Ascending aorta (tissue), 2 donors: ENCODE results near the gene BABAM2. TPM values are rescaled to one million over a fixed set of nuclear protein-coding genes. Genes with fewer than 3 reads are reported as not detected.
A peak's percentile ranks its signal among the peaks of the same experiment; 100 is the strongest.
"Not testable (repeated sequence)": the region's sequence is repeated elsewhere in the genome, so short reads cannot be mapped to it uniquely, and the experiment has no call there.

ENCODE experiments used
- DNase-seq, 2 donors: peaks; one replicate each; pipeline ENCODE4 v3.0.0-alpha.2; 2019; ENCODE audit warnings: low spot score in 2 of 2
- H3K27ac ChIP-seq, 2 donors: fragments of 200-600 bp; sonication (generic); one replicate each; pipeline ENCODE4 v1.5.1; 2016 to 2017; ENCODE audit warnings: mild to moderate bottlenecking in 1 of 2
- H3K27me3 ChIP-seq: fragments of 200-600 bp; sonication (generic); one replicate; pipeline ENCODE4 v1.5.1; 2017
- H3K36me3 ChIP-seq, 2 donors: fragments of 200-600 bp; sonication (generic); one replicate each; pipeline ENCODE4 v1.5.1; 2016
- H3K4me1 ChIP-seq, 2 donors: fragments of 200-600 bp; sonication (generic); one replicate each; pipeline ENCODE4 v1.5.1; 2016 to 2017; ENCODE audit warnings: mild to moderate bottlenecking in 1 of 2
- H3K4me3 ChIP-seq, 2 donors: fragments of 200-600 bp; sonication (generic); one replicate each; pipeline ENCODE4 v1.5.1; 2016 to 2017; ENCODE audit warnings: mild to moderate bottlenecking in 1 of 2
- H3K9me3 ChIP-seq, 2 donors: fragments of 200-600 bp; sonication (generic); one replicate each; pipeline ENCODE4 v1.5.1; 2016
- intact Hi-C: fragments of 100-400 bp; cut with DNase I; formaldehyde crosslinking; loops from one replicate; pipeline ENCODE4 v1.15.1; 2023
- total RNA-seq: library from RNA; depleted of rRNA; stranded (reverse); fragments of >200 nt; gene quantifications from one replicate; pipeline ENCODE4 v1.1.0, GENCODE V29; 2016
- TF ChIP-seq, protein P1 (sequence below), 3 experiments: fragments of 200-600 bp in 2 of 3; fragments of 450-650 bp in 1 of 3; sonication (generic) in 2 of 3; IDR thresholded peaks; one replicate each; pipeline ENCODE4 v1.5.1; 2016 to 2019; ENCODE audit warnings: antibody characterized with exemption in 3 of 3, mild to moderate bottlenecking in 1 of 3, moderate library complexity in 1 of 3

The BABAM2 gene
- total RNA-seq, 1 donor from 2014 or later = 19.6 TPM

DNA sequence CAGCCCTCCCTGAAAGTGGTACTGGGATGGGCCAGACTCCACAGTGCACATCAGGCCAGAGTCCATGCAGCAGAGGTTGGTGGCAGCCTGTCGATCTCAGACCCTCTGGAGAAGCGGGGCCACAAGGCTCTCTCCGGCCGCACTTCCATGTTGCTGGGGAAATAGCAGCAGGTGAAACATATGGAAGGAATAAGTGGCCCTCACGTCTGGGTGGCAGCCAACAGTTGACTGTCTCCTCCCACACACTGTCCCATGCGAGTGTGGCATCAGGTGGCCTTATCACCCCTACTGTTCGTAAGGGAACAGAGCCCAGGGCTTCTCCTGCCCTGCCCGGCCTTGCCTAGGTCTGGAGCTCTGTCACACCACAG, 444.0 kb downstream of the BABAM2 start:
- intact Hi-C loops = no loop called here

GRCh38 chr2:28335265-28335664, 444.7 kb downstream of the BABAM2 start:
- DNase-seq, H3K36me3 ChIP-seq, intact Hi-C loops, H3K27me3 ChIP-seq, H3K4me3 ChIP-seq, H3K9me3 ChIP-seq, H3K27ac ChIP-seq: not testable (repeated sequence)
- peaks cover 5 to 40% of the 10 kb centered on the region in 2 donors for H3K4me1 ChIP-seq

More for the DNA sequence above, 444.0 kb downstream of the BABAM2 start:
- Histone ChIP-seq H3K4me1 (peaks cover 5 to 34% of the 10 kb centered on the region in 2 donors), H3K9me3 (no peaks in the 10 kb centered on the region), H3K36me3 (no peaks in the 10 kb centered on the region), H3K4me3 (no peak overlapping the region), H3K27ac (peak overlapping the region; percentile 66 to 75), H3K27me3 (no peaks in the 10 kb centered on the region)
- TF ChIP-seq, protein P1, sequence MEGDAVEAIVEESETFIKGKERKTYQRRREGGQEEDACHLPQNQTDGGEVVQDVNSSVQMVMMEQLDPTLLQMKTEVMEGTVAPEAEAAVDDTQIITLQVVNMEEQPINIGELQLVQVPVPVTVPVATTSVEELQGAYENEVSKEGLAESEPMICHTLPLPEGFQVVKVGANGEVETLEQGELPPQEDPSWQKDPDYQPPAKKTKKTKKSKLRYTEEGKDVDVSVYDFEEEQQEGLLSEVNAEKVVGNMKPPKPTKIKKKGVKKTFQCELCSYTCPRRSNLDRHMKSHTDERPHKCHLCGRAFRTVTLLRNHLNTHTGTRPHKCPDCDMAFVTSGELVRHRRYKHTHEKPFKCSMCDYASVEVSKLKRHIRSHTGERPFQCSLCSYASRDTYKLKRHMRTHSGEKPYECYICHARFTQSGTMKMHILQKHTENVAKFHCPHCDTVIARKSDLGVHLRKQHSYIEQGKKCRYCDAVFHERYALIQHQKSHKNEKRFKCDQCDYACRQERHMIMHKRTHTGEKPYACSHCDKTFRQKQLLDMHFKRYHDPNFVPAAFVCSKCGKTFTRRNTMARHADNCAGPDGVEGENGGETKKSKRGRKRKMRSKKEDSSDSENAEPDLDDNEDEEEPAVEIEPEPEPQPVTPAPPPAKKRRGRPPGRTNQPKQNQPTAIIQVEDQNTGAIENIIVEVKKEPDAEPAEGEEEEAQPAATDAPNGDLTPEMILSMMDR (IDR thresholded peaks at IDR 0.05) = no peak
- DNase-seq = no peak

DNA sequence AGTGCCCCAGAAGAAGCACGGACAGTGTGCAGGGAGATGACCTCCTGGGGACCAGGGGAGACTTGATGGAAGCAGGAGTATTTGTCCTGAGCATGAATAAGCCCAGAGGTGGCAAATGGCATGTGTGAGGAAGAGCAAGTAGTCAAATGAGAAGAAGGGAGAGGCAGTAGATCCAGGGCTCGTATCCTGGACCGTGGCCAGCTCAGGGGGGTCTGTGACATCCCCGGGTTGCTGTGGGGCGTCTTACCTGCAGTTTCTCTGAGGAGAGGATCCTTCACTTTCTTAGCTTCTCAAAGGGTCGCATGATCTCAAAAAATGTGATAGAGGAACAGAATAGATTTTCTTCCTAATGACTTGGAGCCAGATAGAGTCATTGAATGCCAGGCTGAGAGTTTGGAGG, 445.1 kb downstream of the BABAM2 start:
- Histone ChIP-seq H3K4me1 (peaks cover 5 to 41% of the 10 kb centered on the region in 2 donors), H3K36me3 (no peaks in the 10 kb centered on the region), H3K9me3 (no peaks in the 10 kb centered on the region), H3K4me3 (no peak overlapping the region), H3K27me3 (no peaks in the 10 kb centered on the region), H3K27ac (no peak overlapping the region)
- TF ChIP-seq, protein P1 (IDR thresholded peaks at IDR 0.05) = no peak
- intact Hi-C loops = no loop called here
- no peak for DNase-seq

DNA sequence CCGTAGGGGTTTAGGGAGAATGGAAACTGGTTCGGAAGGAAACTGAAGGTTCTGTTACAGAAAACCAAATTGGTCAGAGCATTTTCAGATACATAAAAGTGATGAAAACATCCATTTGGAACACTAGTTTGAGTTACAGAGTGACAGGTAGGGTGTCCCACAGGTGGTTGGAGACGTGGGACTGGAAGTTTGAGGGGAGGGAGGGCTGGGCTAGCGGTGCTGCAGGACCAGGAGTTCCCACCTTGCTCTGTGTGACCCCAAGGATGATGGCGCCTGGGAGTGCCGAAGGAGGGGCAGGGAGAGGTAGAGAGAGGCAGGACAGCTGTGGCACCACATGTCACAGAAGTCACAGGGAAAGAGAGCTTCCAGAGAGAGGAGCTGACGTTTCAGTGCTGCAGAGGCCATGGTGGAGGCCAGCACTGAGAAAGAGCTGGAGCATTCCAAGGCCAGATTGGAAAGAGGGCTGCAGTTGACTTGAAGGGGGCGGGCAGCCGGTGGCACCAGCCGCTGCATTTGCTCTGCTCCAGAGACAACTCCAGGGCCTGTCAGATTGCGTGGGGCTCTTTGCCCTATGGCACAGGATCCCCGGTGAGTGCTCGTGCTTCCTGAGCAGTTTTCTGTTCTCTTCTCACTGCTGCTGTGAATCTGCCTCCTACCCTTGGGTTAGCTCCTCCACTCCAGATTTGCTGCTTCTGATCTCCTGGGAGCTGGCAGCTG, 445.9 kb downstream of the BABAM2 start:
- DNase-seq = no peak
- Histone ChIP-seq H3K4me3 (no peak overlapping the region), H3K36me3 (no peaks in the 10 kb centered on the region), H3K9me3 (no peaks in the 10 kb centered on the region), H3K27ac (no peak overlapping the region), H3K4me1 (peaks cover 5 to 48% of the 10 kb centered on the region in 2 donors), H3K27me3 (no peaks in the 10 kb centered on the region)
- intact Hi-C loops = no loop called here
- TF ChIP-seq, protein P1 (IDR thresholded peaks at IDR 0.05) = no peak

DNA sequence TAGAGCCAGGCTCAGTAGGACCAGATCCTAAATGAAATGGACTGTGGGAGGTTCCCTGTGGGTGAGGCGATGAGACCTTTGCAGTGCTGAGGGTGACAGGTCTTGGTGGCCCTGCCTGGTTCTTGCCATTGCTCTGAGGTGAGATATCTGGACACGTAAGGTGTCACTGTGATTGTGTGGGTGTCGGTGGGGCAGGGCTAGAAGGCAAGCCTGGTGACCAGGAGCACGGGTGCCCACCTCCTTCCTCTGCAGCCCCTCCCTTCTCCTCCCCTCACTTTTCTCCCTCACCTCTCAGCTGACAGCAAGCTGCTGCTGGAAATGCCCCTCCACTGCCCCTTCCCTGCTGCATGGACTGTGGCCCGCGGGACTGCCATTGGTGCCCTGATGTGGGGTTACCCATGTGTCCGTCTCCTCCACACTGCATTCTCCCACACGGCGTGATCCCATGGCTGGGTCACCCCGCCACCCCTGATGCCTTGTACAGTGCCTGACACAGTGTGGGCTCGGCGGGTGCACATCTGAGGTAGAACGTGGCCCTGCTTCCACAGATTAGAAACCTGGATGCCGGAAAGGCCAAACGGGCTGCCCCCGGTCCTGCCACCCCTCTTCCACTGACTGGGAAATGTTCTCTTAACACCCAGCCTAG, 446.6 kb downstream of the BABAM2 start:
- no peaks in the 10 kb centered on the region for H3K9me3 ChIP-seq
- H3K4me3 ChIP-seq = no peak overlapping the region
- intact Hi-C loops = no loop called here
- H3K27me3 ChIP-seq = no peaks in the 10 kb centered on the region
- H3K4me1 ChIP-seq = peaks cover 5 to 54% of the 10 kb centered on the region in 2 donors
- no peaks in the 10 kb centered on the region for H3K36me3 ChIP-seq
- no peak for DNase-seq
- TF ChIP-seq, protein P1 (IDR thresholded peaks at IDR 0.05) = no peak
- peak overlapping the region in 1 of 2 donors; percentile 57 for H3K27ac ChIP-seq
